ENCODE results near the gene ILKAP. TPM values are rescaled to one million over a fixed set of nuclear protein-coding genes. Genes with fewer than 3 reads are reported as not detected.

The ILKAP gene
- total RNA-seq, 1 donor from 2014 or later = 26.2 TPM

DNA sequence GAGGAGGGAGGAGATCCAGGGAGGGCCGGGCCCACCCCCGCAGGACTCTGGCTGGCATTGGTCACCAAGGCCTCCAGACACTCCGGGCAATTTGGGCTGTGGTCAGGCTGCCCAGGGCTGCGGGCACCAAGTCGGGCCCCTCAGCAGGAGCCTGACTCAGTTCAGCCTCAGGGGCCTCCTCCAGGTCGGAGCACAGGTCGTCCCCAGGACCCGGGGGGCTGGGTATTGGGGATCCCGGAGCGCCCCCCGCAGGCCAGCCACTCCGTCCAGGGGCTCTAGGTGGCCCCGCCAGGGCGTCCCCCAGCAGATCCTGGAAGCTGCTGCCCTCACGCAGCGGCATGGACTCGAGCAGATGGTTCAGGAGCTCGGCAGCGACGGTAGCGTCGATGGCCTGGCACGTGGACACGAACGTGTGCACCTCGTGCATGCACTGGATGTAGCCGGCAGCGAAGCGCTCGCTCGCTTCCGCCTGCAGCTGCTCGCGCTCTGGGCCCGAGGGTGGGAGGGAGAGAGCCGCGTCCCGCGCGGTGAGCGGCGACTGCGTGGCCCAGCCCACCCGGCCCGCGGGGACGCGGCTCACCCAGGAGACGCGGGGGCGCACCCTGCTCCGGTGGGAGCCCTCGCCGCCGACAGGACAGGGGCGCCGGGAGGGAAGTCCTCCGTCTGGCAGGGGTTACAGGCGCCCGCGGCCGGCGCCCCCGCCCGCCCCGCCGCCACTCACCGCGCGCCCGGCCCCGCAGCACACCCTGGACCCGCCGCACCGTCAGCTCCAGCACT, 35.5 kb upstream of the ILKAP start:
- ATAC-seq (no peak), DNase-seq (ENCODE audit: missing footprints) (no peak)

DNA sequence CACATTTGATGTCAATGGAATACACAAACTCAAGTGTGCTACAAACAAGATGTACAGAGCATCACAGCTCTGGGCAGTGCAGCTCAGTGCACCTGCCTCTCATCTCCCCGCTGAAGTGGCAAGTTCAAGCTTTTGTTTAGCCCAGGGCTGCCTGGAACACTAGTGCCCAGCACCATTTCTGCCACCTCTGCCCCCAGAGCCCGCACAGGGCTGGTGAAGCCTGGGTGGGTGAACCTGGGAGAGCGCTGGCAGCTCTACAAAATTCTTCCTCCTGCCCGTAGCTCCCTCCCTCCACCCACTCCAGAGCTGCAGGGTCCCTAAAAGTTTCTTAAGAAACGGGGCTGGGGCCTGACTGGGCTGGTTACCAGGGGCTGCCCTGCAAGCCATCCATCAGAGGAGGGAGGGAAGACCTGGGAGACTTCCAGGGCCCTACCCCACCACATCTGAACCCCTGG, 34.8 kb upstream of the ILKAP start:
- intact Hi-C loops (cut with DNase I) = no loop called here
- DNase-seq (ENCODE audit: missing footprints) = no peak
- no peak for ATAC-seq

More for the DNA sequence above, 35.5 kb upstream of the ILKAP start:
- intact Hi-C loops (cut with DNase I) = no loop called here

DNA sequence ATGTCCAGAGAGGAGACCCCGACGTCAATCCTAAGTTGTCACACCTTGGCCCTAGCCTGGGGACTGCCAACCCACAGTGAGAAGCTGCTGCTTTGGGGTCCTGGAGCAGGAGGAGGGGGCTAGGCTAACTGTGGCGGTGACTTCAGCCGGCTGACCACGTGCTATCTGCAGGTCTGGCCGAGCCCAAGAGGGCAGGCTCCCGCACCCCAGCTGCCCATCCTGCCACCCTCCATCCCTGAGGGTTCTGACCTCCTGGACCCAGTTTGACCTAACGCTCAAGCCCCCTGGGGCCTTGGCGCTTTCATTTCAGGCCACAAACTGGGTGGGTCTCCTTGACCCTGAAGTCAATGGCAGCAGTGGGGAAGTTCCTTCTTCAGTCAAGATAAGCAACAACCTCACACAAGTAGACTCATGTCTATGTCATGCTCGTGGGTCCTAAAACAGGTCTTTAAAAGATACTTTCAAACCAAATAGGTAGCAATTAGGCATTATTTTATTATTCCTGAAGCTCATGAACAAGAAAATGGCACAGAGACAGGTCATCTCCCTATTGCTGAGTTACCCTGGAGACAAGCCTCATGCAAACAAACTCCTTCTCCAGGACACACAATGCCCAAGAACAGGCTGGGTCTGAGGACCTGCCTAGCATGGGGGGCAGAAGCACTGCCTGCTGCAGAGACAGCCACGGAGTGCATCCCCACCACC, 34.1 kb upstream of the ILKAP start:
- intact Hi-C loops (cut with DNase I) = no loop called here
- ATAC-seq (no peak), DNase-seq (ENCODE audit: missing footprints) (no peak)

DNA sequence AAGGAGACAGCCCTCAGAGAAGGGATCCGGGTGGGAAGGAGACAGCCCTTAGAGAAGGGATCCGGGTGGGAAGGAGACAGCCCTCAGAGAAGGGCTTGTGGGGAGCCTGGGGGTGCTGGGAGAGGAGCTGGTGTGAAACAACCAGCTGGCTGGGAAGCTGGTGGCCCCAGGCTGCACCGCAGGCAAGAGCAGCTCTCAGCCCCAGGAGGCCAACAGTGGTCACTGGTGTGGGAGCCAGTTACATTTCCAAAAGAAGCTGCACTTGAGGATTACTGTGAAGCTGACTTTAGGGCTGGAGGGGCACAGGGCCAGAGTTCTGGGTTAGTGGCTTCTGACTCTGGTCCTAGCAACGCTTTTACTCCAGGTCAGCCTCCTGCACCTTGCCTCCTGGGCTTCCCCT, 33.1 kb upstream of the ILKAP start:
- intact Hi-C loops (cut with DNase I) = no loop called here
- DNase-seq (ENCODE audit: missing footprints) (no peak), ATAC-seq (no peak)

DNA sequence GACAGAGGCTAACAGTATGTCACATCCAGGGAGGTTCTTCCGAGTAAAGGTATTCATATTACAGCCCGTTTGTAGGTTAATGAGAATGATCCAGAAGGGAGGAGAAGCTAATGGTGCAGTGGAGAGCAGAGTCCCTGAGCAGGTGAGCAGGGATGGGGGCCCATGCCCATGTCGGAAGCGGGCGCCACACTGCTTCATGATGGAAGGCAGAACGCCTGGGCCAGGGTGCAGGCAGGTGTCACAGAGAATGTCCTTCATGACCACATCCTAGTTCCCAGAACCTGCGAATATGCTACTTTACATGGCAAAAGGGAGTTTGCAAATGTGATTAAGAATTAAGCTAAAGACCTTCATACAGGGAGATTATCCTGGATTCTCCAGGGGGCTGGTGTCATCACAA, 32.4 kb upstream of the ILKAP start:
- intact Hi-C loops (cut with DNase I) = no loop called here
- no peak for DNase-seq (ENCODE audit: missing footprints)
- no peak for ATAC-seq

DNA sequence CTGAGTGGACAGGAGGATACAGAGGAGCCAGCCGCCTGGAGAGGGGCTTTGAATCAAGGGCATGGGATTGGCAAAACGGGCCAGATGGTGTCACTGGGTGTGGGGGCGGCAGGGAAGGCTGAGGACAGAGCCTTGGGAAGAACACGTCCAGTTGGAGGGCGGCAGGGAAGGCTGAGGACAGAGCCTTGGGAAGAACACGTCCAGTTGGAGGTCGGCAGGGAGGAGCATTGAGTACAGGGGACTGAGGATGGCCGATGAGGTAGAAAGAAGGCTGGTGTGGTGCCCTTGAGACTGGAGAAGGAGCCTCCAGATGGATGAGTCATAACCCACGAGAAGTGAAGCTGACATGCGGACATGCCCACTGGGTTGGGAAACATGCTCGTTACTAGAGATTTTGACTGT, 31.8 kb upstream of the ILKAP start:
- no peak for ATAC-seq
- intact Hi-C loops (cut with DNase I) = no loop called here
- DNase-seq (ENCODE audit: missing footprints) = no peak

DNA sequence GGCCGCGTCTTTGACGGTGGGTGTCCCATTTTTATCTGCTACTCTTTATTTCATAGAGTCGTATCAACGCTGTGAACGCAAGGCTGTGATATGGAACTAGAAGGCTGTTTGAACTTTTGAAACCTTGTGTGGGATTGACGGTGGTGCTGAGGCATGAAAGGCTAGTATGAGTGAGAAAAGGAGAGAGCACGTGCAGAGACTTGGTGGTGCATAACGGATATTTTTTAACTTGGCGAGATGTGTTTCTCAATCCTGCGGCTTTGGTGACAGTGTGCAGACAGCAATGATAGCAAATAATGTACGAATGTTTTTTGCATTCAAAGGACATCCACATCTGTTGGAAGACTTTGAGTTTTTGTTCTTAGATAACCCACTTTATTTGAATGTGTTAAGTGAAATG, 30.1 kb upstream of the ILKAP start:
- DNase-seq (ENCODE audit: missing footprints) = no peak
- intact Hi-C loops (cut with DNase I) = no loop called here
- no peak for ATAC-seq

DNA sequence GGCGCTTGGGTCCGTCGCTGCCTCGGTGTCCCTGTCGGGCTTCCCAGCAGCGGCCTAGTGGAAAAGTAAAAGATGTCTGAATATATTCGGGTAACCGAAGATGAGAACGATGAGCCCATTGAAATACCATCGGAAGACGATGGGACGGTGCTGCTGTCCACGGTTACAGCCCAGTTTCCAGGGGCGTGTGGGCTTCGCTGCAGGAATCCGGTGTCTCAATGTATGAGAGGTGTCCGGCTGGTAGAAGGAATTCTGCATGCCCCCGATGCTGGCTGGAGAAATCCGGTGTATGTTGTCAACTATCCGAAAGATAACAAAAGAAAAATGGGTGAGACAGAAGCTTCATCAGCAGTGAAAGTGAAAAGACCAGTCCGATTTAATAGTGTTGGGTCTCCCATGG, 28.3 kb upstream of the ILKAP start:
- no peak for DNase-seq (ENCODE audit: missing footprints)
- intact Hi-C loops (cut with DNase I) = no loop called here
- ATAC-seq = no peak

DNA sequence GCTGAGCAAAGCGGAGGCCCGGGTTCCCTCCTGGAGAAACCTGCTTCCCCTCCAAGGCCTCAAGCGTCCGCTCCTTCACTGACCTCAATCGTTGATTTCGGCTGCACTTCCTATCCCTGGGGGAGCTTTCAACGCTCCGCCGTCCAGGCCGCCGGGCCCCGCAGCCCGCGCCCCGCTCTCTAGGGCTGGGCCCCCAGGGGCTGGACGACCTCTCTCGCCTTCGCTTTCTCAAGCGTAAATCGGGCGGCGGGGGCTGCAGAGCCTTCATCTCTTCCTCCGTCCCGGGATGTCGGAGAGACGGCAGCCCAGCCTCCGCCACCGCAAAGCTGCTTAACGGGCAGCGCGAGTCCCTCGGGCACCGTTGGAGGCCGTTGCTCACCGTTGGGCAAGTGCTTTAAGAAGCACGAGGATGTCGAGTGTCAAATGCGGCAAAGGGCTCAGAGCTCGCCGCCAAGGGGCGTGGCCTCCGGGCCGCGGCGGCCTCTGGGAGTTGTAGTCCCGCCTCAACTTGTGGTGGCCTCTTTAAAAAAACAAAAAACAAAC, 27.8 kb upstream of the ILKAP start:
- peak; percentile 92 for DNase-seq (ENCODE audit: missing footprints)
- ATAC-seq = peak; percentile 73
- intact Hi-C loops (cut with DNase I) = no loop called here

DNA sequence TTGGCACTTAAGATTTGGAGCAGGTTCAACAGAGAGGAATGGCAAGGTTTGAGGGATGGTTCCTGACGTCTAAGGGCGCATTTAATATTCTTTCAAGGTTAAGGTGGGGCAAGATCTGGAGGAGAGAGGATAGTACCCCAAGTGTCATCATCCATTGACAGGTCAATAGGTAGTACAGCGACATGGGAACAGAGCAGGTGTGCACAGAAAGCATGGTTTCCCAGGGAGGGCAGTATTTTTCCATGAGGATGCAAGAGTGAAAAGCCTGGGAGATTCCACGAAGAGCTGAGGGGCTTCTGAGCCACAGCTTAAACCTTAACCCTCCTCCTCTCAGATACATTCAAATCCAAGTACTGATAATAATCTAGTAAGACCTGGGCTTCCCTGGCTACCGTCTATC, 27.2 kb upstream of the ILKAP start:
- ATAC-seq (no peak), DNase-seq (ENCODE audit: missing footprints) (no peak)
- intact Hi-C loops (cut with DNase I) = no loop called here

DNA sequence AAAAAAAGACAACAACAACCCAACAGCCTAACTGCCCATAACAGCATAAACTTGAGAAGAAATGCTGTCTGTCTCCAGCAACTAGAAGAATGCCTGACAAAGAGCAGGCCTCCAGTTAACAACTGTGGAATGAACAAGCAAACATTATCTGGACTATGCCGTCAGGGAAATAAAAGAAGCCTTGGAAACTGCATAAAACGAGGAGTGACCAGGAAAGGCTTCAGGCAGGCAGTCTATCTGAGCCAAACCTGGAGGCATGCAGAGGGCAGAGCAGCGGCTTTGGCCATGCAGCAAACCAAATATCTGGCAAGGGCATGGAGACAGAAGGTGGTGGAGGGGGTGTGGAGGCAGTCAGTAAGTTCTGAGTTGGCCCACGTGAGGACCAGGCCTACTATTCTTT, 25.2 kb upstream of the ILKAP start:
- intact Hi-C loops (cut with DNase I) = no loop called here
- ATAC-seq (no peak), DNase-seq (ENCODE audit: missing footprints) (no peak)

DNA sequence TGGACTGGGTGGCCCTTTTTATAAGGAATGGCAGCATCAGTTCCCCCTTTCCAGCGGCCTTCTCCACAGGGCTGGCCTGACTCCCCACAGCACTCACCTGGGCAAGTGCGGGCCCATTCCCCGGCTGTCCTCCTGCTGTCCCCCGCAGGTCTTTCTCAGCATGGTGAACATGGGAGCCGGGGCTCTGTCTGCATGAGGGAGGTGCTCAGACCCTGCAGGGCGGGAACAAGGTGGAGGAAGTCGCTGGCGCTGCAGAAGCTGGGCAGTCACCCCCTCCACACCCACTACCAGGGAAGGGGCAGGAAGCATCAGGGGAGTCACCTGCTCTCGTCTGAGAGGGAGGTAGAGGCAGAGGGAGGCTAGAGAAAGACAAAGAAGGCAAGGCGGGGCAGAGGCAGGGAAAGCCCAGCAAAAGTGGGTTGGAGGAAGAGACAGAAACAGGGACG, 24.1 kb upstream of the ILKAP start:
- intact Hi-C loops (cut with DNase I) = no loop called here
- ATAC-seq = no peak

DNA sequence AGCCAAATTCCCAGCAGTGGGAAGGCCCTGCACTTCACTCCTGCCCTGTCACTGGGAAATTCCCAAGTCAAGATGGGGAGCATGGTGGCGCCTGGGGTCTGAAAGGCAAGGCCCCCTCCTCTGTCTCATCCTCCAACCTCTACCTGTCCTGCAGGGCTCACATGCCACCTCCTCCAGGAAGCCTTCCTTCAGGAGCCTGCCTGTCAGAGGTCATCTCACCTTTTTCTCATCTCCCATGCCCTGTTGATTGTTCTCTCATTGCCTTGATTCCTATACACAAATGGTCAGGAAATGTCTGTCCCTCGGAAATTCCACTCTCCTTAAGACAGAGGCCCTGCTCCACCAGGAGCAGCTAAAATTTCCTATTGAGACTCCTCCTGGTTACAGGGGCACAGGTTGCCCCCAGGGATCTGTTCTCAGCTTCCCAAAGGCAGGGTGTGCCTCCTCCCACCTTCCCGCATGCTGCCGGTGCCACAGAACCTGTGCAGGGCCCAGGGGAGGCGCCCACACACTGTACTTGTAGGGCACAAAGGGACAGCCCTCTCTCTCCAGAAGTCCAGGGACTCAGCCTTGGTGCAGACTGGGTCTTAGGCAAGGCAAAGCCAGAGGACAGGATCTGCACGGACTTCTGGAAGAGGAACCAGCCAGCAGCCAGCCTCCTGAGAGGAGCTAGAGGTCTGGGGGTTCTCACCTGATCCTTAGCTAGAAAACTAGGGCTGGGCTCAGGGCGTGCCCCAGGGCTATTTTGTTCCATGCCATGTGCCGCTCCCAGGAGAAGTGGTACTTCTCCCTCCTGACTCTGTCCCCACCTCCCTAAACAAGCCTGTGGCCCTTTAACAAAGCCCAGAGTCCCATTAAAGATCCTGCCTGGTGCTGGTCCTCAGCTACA, 23.4 kb upstream of the ILKAP start:
- no peak for ATAC-seq
- intact Hi-C loops (cut with DNase I) = no loop called here
- no peak for DNase-seq (ENCODE audit: missing footprints)

More for the DNA sequence above, 24.1 kb upstream of the ILKAP start:
- no peak for DNase-seq (ENCODE audit: missing footprints)

DNA sequence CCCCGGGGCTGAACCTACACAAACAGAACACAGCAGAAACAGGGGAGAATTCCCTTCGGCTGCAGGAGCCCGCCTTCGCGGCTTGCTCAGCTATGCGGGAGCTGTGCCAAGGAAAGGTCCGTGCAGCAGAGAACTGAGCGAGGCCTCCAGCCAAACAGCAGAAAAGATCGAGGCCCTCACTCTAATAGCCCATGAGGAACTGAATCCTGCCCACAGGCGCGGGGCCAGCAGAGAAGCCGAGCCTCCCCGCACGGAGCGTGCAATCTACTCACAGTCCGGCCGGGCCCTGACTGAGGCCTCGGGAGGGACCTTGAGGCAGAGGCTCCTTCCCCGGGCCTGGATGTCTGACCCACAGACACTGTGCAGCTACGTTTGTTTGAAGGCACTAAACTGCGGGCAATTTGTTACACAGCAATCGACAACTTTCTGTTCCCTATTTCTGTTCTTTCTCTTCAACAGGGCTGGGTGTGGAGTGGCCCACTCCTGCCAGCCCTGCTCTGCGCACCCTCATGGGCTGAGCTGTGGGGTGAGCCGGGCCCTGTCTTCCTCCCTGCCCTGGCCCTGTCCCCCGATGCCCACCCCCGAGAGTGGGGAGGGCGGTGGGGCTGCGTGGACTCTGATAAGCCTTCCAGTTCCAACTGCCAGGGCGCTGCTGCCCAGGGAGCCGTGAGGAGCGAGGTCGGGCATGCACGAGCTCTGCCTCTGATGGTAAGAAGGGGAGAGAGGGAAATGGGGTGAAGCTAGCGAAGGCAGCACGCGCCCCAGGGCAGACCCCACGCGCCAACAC, 22.6 kb upstream of the ILKAP start:
- intact Hi-C loops (cut with DNase I) = no loop called here
- DNase-seq (ENCODE audit: missing footprints) (no peak), ATAC-seq (peak; percentile 57)

DNA sequence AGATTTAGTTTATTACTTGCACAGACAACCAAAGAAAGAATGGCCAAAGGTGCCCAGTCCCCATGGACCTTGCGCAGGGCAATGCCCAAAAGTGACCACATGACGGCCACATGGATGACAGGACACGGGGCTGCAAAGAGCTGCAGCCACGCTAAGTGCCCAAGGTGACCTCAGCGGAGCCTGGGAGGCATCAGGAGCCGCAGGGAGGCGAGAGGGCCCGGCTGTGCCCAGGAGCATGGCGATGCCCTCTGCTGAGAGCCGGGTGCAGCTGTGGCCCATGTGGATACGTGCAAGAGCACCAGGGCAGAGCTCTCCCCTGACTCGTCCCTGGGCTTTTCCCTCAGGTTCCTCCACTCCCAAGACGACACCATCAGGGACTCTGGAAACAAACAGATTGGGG, 21.6 kb upstream of the ILKAP start:
- ATAC-seq (no peak), DNase-seq (ENCODE audit: missing footprints) (no peak)
- intact Hi-C loops (cut with DNase I) = no loop called here

DNA sequence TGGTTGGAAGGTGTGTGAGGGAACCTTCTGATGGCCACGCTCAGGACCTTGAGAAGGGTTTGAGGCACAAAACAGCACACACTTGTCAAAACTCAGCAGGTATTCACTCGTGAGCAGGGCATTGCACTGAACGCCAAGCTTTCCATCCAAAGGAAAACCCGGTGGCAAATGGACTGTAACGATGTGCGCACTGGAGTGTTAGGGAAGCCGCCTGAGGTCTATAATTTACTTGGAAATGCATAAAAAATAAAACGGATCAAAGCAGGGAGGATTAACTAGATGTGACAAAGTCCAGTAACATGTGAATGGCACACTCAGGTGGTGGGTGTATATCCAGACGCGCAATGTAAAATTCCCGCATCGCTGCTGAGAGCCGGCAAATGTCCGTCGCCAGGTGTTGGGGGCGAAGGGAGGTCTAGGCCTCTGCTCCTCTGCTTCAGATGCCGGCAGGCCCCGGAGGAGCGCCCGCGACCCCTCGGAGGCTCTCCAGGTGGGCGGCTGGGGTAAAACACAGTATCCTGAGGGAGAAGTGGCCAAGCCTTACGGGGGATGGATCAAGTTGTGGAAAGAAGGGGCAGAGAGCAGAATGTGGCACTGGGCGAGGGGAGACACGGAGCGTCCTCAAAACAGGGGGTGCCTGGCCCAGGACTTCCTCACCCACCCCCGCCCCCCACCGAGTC, 21.0 kb upstream of the ILKAP start:
- intact Hi-C loops (cut with DNase I) = no loop called here
- ATAC-seq (no peak), DNase-seq (ENCODE audit: missing footprints) (no peak)

DNA sequence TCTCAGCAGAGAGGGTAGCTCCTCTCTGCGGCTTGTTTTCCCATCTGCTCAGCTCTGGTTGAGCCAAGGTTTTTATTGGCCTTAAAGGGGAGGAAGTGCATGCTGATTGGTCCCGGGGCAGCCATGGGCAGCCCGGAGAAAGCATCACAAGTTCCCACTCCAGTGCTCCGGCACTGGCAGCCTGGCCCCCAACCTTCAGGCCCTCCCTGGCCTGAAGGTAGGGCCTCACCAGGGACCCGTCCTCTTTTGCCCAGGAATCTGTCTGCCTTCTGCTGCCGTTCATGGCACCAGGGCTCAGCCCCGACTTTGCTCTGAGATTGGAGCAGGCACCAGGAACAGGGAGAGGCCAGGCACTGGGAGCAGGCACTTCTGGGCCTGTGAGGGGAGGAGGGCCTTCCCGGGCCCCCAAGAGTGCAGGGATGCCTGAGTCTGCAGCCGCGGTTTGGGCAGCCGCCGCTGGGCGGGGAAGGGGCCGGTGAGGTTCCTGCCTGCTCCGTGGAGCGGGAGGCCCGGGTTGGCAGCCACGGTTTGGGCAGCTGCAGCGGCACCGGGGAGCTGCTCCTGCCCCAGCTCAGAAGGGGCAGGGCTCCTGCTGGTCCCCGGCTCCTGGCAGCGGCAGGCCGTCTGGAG, 17.5 kb upstream of the ILKAP start:
- intact Hi-C loops (cut with DNase I) = no loop called here
- peak; percentile 63 for ATAC-seq
- no peak for DNase-seq (ENCODE audit: missing footprints)
